GM18526 (cell line): ENCODE data around the gene VSIG8.

ENCODE experiments used
- POLR2A ChIP-seq: IDR thresholded peaks from 3 replicates; pipeline ENCODE4 v1.6.1; 2011; ENCODE audit not compliant: insufficient read length; ENCODE audit errors: extremely low read depth

VSIG8 gene

GRCh38 chr1:159868766-159869165 lies 6.3 kb upstream of the VSIG8 start:
- no peak for TF ChIP-seq POLR2A

- no peak for TF ChIP-seq POLR2A
Measured at GRCh38 chr1:159867664-159868026, 5.2 kb upstream of the VSIG8 start.

- no peak for TF ChIP-seq POLR2A
Measured at GRCh38 chr1:159866905-159867663, 4.6 kb upstream of the VSIG8 start.

- TF ChIP-seq POLR2A: no peak
Measured at GRCh38 chr1:159866066-159866465, 3.6 kb upstream of the VSIG8 start.

GRCh38 chr1:159864262-159864661 lies 1.8 kb upstream of the VSIG8 start:
- TF ChIP-seq POLR2A: no peak

GRCh38 chr1:159862031-159862430 lies 426 bp downstream of the VSIG8 start:
- TF ChIP-seq POLR2A: no peak

GRCh38 chr1:159861218-159861617 lies 1.2 kb downstream of the VSIG8 start:
- TF ChIP-seq POLR2A: no peak

- TF ChIP-seq POLR2A: no peak
Measured at GRCh38 chr1:159860456-159860855, 2.0 kb downstream of the VSIG8 start.

- TF ChIP-seq POLR2A: no peak
Measured at GRCh38 chr1:159859767-159860322, 2.6 kb downstream of the VSIG8 start.

GRCh38 chr1:159857889-159858288 lies 4.6 kb downstream of the VSIG8 start:
- TF ChIP-seq POLR2A: no peak

- TF ChIP-seq POLR2A: no peak
Measured at GRCh38 chr1:159856576-159856975, 5.9 kb downstream of the VSIG8 start.

GRCh38 chr1:159855709-159856108 lies 6.7 kb downstream of the VSIG8 start:
- TF ChIP-seq POLR2A: no peak

GRCh38 chr1:159854693-159855192 lies 7.7 kb downstream of the VSIG8 start:
- no peak for TF ChIP-seq POLR2A

- TF ChIP-seq POLR2A: no peak
Measured at GRCh38 chr1:159854116-159854692, 8.3 kb downstream of the VSIG8 start.

- no peak for TF ChIP-seq POLR2A
Measured at GRCh38 chr1:159853417-159854115, 8.9 kb downstream of the VSIG8 start.

- no peak for TF ChIP-seq POLR2A
Measured at GRCh38 chr1:159851407-159851806, 11.1 kb downstream of the VSIG8 start.
